Peyer's patch (tissue), 4 donors: ENCODE measurements around the gene MDFI.

ENCODE experiments used
- POLR2A ChIP-seq, 2 donors: fragments of 450-650 bp; IDR thresholded peaks; one replicate each; pipeline ENCODE4 v1.5.1; 2017; ENCODE audit warnings: antibody characterized with exemption in 2 of 2, mild to moderate bottlenecking in 2 of 2, moderate library complexity in 2 of 2
- TF ChIP-seq, protein P1 (sequence below), 6 experiments: fragments of 450-650 bp in 4 of 6; fragments of 200-600 bp in 2 of 6; sonication (generic) in 1 of 6; IDR thresholded peaks; one replicate each; pipeline ENCODE4 v1.5.1; 2017 to 2019; ENCODE audit warnings: antibody characterized with exemption in 6 of 6, mild to moderate bottlenecking in 3 of 6, moderate library complexity in 1 of 6

DNA sequence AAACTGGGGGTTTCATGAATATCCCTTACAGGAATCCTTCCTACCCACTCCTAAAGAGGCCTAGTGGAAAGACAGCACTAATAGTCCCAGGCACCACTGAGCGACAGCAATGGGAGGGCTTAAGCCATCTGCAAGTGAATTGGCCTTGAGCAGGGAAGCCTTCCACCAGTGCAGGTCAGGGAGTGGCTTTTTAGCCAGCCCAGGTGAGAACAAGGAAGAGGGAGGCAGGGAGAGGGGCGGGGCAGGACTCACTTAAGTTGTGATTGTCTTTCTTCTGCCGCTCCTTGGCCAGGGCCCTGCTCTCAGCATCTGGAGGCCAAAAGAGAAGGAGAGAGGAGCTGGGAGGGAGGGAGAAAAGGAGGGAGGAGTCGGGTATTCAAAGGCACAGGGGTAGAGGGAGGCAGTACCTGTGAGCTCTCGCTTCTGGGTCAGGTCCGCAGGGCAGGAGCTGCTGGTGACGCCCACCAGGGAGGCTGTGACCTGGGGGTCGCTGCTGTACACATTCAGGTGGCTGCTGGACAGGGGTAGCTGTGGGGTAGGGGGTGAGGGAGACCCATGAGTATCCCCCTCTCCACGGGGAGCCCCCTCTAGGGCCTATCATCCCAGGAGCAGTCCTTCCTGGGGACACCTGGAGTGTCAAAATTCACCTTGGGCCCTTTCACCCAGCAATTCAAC lies 49.4 kb downstream of the MDFI start:
- TF ChIP-seq, protein P1, sequence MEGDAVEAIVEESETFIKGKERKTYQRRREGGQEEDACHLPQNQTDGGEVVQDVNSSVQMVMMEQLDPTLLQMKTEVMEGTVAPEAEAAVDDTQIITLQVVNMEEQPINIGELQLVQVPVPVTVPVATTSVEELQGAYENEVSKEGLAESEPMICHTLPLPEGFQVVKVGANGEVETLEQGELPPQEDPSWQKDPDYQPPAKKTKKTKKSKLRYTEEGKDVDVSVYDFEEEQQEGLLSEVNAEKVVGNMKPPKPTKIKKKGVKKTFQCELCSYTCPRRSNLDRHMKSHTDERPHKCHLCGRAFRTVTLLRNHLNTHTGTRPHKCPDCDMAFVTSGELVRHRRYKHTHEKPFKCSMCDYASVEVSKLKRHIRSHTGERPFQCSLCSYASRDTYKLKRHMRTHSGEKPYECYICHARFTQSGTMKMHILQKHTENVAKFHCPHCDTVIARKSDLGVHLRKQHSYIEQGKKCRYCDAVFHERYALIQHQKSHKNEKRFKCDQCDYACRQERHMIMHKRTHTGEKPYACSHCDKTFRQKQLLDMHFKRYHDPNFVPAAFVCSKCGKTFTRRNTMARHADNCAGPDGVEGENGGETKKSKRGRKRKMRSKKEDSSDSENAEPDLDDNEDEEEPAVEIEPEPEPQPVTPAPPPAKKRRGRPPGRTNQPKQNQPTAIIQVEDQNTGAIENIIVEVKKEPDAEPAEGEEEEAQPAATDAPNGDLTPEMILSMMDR (IDR thresholded peaks at IDR 0.05) = no peak
- no peak for TF ChIP-seq POLR2A (IDR thresholded peaks at IDR 0.05)
